CD8-positive, alpha-beta memory T cell (primary cell): ENCODE measurements around the gene DDX39B. TPM values are rescaled to one million over a fixed set of nuclear protein-coding genes. Genes with fewer than 3 reads are reported as not detected.

Experiments
- CTCF ChIA-PET: fragments of 350-600 bp; sonication (Branson Sonifier 250); formaldehyde crosslinking; loops from one replicate; lab custom pipeline; 2021; ENCODE audit warnings: antibody characterized with exemption; lab: Charles Lee
- POLR2A ChIA-PET: fragments of 350-600 bp; sonication (Branson Sonifier 250); formaldehyde crosslinking; loops from one replicate; lab custom pipeline; 2021; ENCODE audit warnings: antibody characterized with exemption; lab: Charles Lee
- DNase-seq, 5 donors: peaks; one replicate each; pipeline versions ENCODE4 v3.0.0 to v3.0.0-alpha.2; 2020 to 2022; ENCODE audit warnings: mixed read lengths in 1 of 5
- H3K27ac ChIP-seq: one replicate; pipeline ENCODE4 v1.7.0; 2013; ENCODE audit warnings: low read depth, mild to moderate bottlenecking, low read length, moderate library complexity
- H3K27me3 ChIP-seq: 2 replicates; pipeline ENCODE4 v1.7.0; 2013; ENCODE audit warnings: low read length, mild to moderate bottlenecking; ENCODE audit not compliant: insufficient read depth, poor library complexity, severe bottlenecking
- H3K36me3 ChIP-seq: 2 replicates; pipeline ENCODE4 v1.7.0; 2013; ENCODE audit warnings: mild to moderate bottlenecking, low read length, moderate library complexity; ENCODE audit not compliant: insufficient read depth
- H3K4me1 ChIP-seq: 2 replicates; pipeline ENCODE4 v1.7.0; 2013; ENCODE audit warnings: mild to moderate bottlenecking, low read length, moderate library complexity; ENCODE audit not compliant: insufficient read depth
- H3K4me3 ChIP-seq: 2 replicates; pipeline ENCODE4 v1.7.0; 2013; ENCODE audit warnings: mild to moderate bottlenecking, low read length
- H3K9me3 ChIP-seq: 2 replicates; pipeline ENCODE4 v1.7.0; 2013; ENCODE audit warnings: mild to moderate bottlenecking, low read length
- H3K27ac Mint-ChIP-seq, 8 donors: one replicate each; pipeline ENCODE4 v1.8.0; 2020 to 2021; ENCODE audit warnings: mixed read lengths in 8 of 8, mild to moderate bottlenecking in 6 of 8, inconsistent platforms in 3 of 8, moderate library complexity in 3 of 8
- H3K27me3 Mint-ChIP-seq, 2 donors: one replicate each; pipeline ENCODE4 v1.8.0; 2020 to 2021; ENCODE audit warnings: mixed read lengths in 2 of 2, mild to moderate bottlenecking in 1 of 2, moderate library complexity in 1 of 2
- H3K36me3 Mint-ChIP-seq, 3 donors: one replicate each; pipeline ENCODE4 v1.8.0; 2020 to 2021; ENCODE audit warnings: mixed read lengths in 3 of 3, inconsistent platforms in 1 of 3, mild to moderate bottlenecking in 1 of 3
- H3K4me1 Mint-ChIP-seq, 3 donors: one replicate each; pipeline ENCODE4 v1.8.0; 2020 to 2021; ENCODE audit warnings: mixed read lengths in 3 of 3, inconsistent platforms in 1 of 3, mild to moderate bottlenecking in 1 of 3
- H3K4me3 Mint-ChIP-seq, 7 donors: one replicate each; pipeline ENCODE4 v1.8.0; 2020 to 2021; ENCODE audit warnings: mixed read lengths in 7 of 7, mild to moderate bottlenecking in 6 of 7, moderate library complexity in 4 of 7, inconsistent platforms in 2 of 7
- H3K9me3 Mint-ChIP-seq, 5 donors: one replicate each; pipeline ENCODE4 v1.8.0; 2020 to 2022; ENCODE audit warnings: mixed read lengths in 5 of 5, mild to moderate bottlenecking in 3 of 5, moderate library complexity in 2 of 5, inconsistent platforms in 1 of 5
- polyA plus RNA-seq: library from polyadenylated mRNA; unstranded; fragments of 300-500 nt; fragmentation: Illumina TruSeq; gene quantifications from one replicate; pipeline ENCODE4 v1.2.3, GENCODE V29; 2021
- total RNA-seq, 2 experiments: library from RNA; stranded (reverse); gene quantifications; one replicate each; pipeline ENCODE4 v1.2.3, GENCODE V29; 2021

The DDX39B gene
- total and polyA plus RNA-seq, 3 experiments from 2014 or later: 85.7 to 658 (median 643) TPM

- ChIA-PET POLR2A (no interaction called here), CTCF (no interaction called here)
- H3K36me3 Mint-ChIP-seq: peaks cover 7 to 65% (median 20%) of the 10 kb centered on the region in 3 donors
Observed at GRCh38 chr6:31530659-31531058, 11.1 kb downstream of the DDX39B start.

DNA sequence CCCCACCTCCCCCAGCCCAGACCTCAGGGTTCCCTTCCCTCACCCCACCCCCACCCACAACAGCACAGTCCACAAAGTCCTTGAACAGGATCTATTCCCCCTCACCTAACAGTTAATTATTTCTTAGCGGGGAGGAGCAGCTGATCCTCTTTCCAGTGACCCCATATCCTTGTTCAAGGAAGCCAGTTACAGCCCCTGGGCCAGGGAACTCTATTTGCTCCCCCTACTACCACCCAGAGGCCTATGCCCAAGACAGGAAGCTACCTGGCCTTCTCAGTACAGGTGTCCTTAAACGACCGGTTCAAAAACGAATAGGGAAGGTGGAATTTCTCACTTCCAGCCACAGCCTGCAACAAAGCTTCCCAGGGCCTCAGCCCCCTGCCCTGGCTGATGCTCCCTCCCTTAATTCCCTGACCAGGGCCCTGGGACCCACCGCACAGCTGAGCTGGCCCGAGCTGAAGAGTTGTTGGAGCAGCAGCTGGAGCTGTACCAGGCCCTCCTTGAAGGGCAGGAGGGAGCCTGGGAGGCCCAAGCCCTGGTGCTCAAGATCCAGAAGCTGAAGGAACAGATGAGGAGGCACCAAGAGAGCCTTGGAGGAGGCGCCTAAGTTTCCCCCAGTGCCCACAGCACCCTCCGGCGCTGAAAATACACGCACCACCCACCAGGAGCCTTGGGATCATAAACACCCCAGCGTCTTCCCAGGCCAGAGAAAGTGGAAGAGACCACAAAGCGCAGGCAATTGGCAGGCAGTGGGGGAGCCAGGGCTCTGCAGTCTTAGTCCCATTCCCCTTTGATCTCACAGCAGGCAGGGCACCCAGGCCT, 12.3 kb downstream of the DDX39B start:
- CTCF ChIA-PET: interaction anchor here (0.8 kb wide), 1 partner anchor 33 kb away, joined by 3 read pairs; no protein-coding TSS in a partner anchor
- Mint-ChIP-seq H3K27ac (peak overlapping the region in 4 of 8 donors; percentile 18 to 72 (median 48)), H3K4me1 (peaks cover 14 to 23% (median 21%) of the 10 kb centered on the region in 3 donors), H3K9me3 (no peaks in the 10 kb centered on the region), H3K27me3 (no peaks in the 10 kb centered on the region), H3K4me3 (no peak overlapping the region), H3K36me3 (peaks cover 5 to 54% (median 16%) of the 10 kb centered on the region in 3 donors)
- H3K36me3 ChIP-seq: peaks cover 37% of the 10 kb centered on the region
- no peaks in the 10 kb centered on the region for H3K9me3 ChIP-seq
- H3K4me3 ChIP-seq: no peak overlapping the region
- no peak overlapping the region for H3K27ac ChIP-seq
- DNase-seq: no peak
- POLR2A ChIA-PET: interaction anchor here (1.8 kb wide), 1 partner anchor 12 kb away, joined by 12 read pairs; the partner anchor contains the start of gene DDX39B
- no peaks in the 10 kb centered on the region for H3K27me3 ChIP-seq
- H3K4me1 ChIP-seq: no peaks in the 10 kb centered on the region

More at GRCh38 chr6:31530659-31531058, 11.1 kb downstream of the DDX39B start:
- no peak overlapping the region for H3K27ac ChIP-seq
- Mint-ChIP-seq H3K4me3 (no peak overlapping the region), H3K4me1 (peaks cover 15 to 32% (median 23%) of the 10 kb centered on the region in 3 donors), H3K27me3 (no peaks in the 10 kb centered on the region), H3K9me3 (no peaks in the 10 kb centered on the region), H3K27ac (peak overlapping the region in 3 of 8 donors; percentile 12 to 68 (median 61))
- H3K9me3 ChIP-seq: no peaks in the 10 kb centered on the region
- H3K4me1 ChIP-seq: no peaks in the 10 kb centered on the region
- H3K36me3 ChIP-seq: peaks cover 48% of the 10 kb centered on the region
- no peaks in the 10 kb centered on the region for H3K27me3 ChIP-seq
- no peak overlapping the region for H3K4me3 ChIP-seq
- no peak for DNase-seq

DNA sequence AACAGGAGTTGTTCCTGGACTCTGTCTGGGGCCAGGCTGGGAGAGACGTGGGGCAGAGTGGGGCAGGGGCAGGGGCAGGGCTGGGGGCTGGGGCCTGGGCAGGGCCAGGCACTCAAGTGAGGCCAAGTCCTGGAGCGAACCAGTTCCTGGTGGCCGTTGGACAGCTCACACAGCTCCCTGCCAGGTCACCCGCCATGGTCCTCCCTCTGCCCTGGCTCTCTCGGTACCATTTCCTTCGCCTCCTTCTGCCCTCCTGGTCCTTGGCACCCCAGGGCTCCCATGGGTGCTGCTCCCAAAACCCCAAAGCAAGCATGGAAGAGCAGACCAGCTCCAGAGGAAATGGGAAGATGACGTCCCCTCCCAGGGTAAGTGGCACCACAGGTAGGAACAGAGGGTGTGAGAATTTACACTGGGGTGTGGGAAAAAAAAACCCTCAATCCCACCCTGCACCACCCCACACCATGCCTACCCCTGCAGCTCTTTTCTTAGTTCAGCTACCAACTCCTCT, 12.9 kb downstream of the DDX39B start, which contains the start of gene MCCD1:
MCCD1 (plus strand) TSS at position 142 of the 508 bp plus-strand sequence; CDS start at position 195, 53 bp downstream.
- Histone ChIP-seq H3K36me3 (peaks cover 31% of the 10 kb centered on the region), H3K4me3 (no peak within 1 kb of the TSS), H3K27me3 (no peaks in the 10 kb centered on the region), H3K9me3 (no peaks in the 10 kb centered on the region), H3K27ac (no peak within 1 kb of the TSS), H3K4me1 (no peaks in the 10 kb centered on the region)
- ChIA-PET CTCF (interaction anchor here (0.8 to 1.3 kb wide), 2 partner anchors 12 to 32 kb away, joined by 3 to 5 read pairs; partner anchors contain the start of gene DDX39B), POLR2A (interaction anchor here (1.8 kb wide), 1 partner anchor 12 kb away, joined by 12 read pairs; the partner anchor contains the start of gene DDX39B)
- peaks cover 12 to 21% (median 18%) of the 10 kb centered on the region in 3 donors for H3K4me1 Mint-ChIP-seq
- no peaks in the 10 kb centered on the region for H3K27me3 Mint-ChIP-seq
- no peaks in the 10 kb centered on the region for H3K9me3 Mint-ChIP-seq
- DNase-seq: no peak
- peaks cover 5 to 47% (median 16%) of the 10 kb centered on the region in 3 donors for H3K36me3 Mint-ChIP-seq
- H3K27ac Mint-ChIP-seq: peak within 1 kb of the TSS in 4 of 8 donors; percentile 9 to 54 (median 36)
- H3K4me3 Mint-ChIP-seq: no peak within 1 kb of the TSS

GRCh38 chr6:31528307-31528777, 13.5 kb downstream of the DDX39B start:
- POLR2A ChIA-PET: interaction anchor here (0.6 to 1.8 kb wide), 3 partner anchors 13 to 800 kb away, joined by 4 to 12 read pairs (median 5); partner anchors contain the start of gene DDX39B
- no peak for DNase-seq
- Mint-ChIP-seq H3K27me3 (no peaks in the 10 kb centered on the region), H3K4me3 (no peak overlapping the region), H3K4me1 (peaks cover 11 to 18% (median 13%) of the 10 kb centered on the region in 3 donors), H3K36me3 (peaks cover 5 to 42% (median 16%) of the 10 kb centered on the region in 3 donors), H3K9me3 (no peaks in the 10 kb centered on the region), H3K27ac (peak overlapping the region in 4 of 8 donors; percentile 9 to 54 (median 36))
- H3K27me3 ChIP-seq: no peaks in the 10 kb centered on the region
- H3K9me3 ChIP-seq: no peaks in the 10 kb centered on the region
- no peaks in the 10 kb centered on the region for H3K4me1 ChIP-seq
- no peak overlapping the region for H3K27ac ChIP-seq
- no peak overlapping the region for H3K4me3 ChIP-seq
- CTCF ChIA-PET: interaction anchor here (1.3 kb wide), 1 partner anchor 13 kb away, joined by 5 read pairs; the partner anchor contains the start of gene DDX39B
- H3K36me3 ChIP-seq: peaks cover 25% of the 10 kb centered on the region

- Histone ChIP-seq H3K36me3 (peaks cover 10% of the 10 kb centered on the region), H3K27ac (no peak overlapping the region), H3K27me3 (no peaks in the 10 kb centered on the region), H3K4me3 (no peak overlapping the region), H3K9me3 (no peaks in the 10 kb centered on the region), H3K4me1 (no peaks in the 10 kb centered on the region)
- no peak for DNase-seq
- no peaks in the 10 kb centered on the region for H3K9me3 Mint-ChIP-seq
- no peaks in the 10 kb centered on the region for H3K27me3 Mint-ChIP-seq
- POLR2A ChIA-PET: no interaction called here
- peaks cover 5 to 22% (median 10%) of the 10 kb centered on the region in 3 donors for H3K36me3 Mint-ChIP-seq
- peak overlapping the region in 2 of 8 donors; percentile 26 to 78 for H3K27ac Mint-ChIP-seq
- no peak overlapping the region for H3K4me3 Mint-ChIP-seq
- peaks cover 3 to 7% (median 5%) of the 10 kb centered on the region in 3 donors for H3K4me1 Mint-ChIP-seq
- CTCF ChIA-PET: no interaction called here
Observed at GRCh38 chr6:31525932-31526591, 15.7 kb downstream of the DDX39B start.

DNA sequence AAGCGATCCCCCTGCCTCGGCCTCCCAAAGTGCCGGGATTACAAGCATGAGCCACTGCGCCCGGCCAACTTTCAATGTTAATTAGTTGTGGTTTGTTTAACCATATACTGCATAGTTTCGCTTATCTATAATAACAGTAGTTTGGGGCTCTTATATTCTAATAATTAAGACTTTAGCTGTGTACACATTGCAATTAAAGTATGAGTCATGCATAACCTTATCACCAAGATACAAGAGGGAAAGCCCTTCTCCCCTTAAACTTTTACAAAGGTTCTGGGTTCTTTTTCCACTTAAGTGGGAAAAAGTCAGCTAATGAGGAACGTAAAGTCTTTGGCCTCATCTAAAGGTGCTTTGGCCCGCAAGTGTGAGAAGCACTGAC, 16.3 kb downstream of the DDX39B start:
- H3K27me3 Mint-ChIP-seq: peaks cover 0 to 2% of the 10 kb centered on the region in 2 donors
- Histone ChIP-seq H3K9me3 (no peaks in the 10 kb centered on the region), H3K4me1 (no peaks in the 10 kb centered on the region), H3K27ac (no peak overlapping the region), H3K36me3 (peaks cover 4% of the 10 kb centered on the region), H3K27me3 (no peaks in the 10 kb centered on the region), H3K4me3 (no peak overlapping the region)
- no peak for DNase-seq
- H3K27ac Mint-ChIP-seq: no peak overlapping the region
- ChIA-PET CTCF (no interaction called here), POLR2A (interaction anchor here (0.6 kb wide), 1 partner anchor 685 kb away, joined by 8 read pairs; no protein-coding TSS in a partner anchor)
- H3K36me3 Mint-ChIP-seq: peaks cover 3 to 17% (median 5%) of the 10 kb centered on the region in 3 donors
- no peaks in the 10 kb centered on the region for H3K9me3 Mint-ChIP-seq
- peaks cover under 1 to 4% (median 2%) of the 10 kb centered on the region in 3 donors for H3K4me1 Mint-ChIP-seq
- H3K4me3 Mint-ChIP-seq: no peak overlapping the region

- Histone ChIP-seq H3K36me3 (no peaks in the 10 kb centered on the region), H3K4me1 (no peaks in the 10 kb centered on the region), H3K27me3 (no peaks in the 10 kb centered on the region), H3K4me3 (no peak overlapping the region), H3K9me3 (no peaks in the 10 kb centered on the region), H3K27ac (no peak overlapping the region)
- DNase-seq: no peak
- POLR2A ChIA-PET: no interaction called here
- Mint-ChIP-seq H3K27me3 (peaks cover 2 to 4% of the 10 kb centered on the region in 2 donors), H3K4me1 (no peaks in the 10 kb centered on the region), H3K9me3 (no peaks in the 10 kb centered on the region), H3K27ac (no peak overlapping the region), H3K36me3 (no peaks in the 10 kb centered on the region), H3K4me3 (no peak overlapping the region)
- CTCF ChIA-PET: no interaction called here
Observed at GRCh38 chr6:31521835-31522234, 20.0 kb downstream of the DDX39B start.
